Measurements from ENCODE around the gene DYNC1I1. TPM values are rescaled to one million over a fixed set of nuclear protein-coding genes. Genes with fewer than 3 reads are reported as not detected.

The DYNC1I1 gene
- total and polyA plus RNA-seq, 4 donors = 0.28 to 0.67 (median 0.39) TPM

DNA sequence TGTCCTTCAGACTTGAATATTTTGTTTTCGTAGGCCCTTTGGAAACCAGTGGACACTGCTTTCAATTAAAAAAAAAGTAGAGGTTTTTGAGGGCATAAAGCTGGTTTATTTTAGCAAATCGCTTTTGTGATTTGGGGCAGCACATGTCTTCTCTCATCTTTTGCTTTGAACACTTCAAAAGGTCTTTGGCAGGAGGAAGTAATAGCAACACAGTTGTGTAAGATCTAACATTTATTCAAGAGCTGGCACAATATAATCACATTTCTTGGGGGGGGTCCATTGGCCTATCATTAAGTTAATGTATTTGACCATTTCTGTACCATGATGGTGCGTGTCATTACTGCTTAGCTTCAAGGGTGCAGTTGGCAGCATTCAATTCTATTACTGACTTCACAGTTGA, 42.4 kb downstream of the DYNC1I1 start:
- Histone ChIP-seq H3K9ac (ENCODE audit: low read depth in 1 of 2, low read length in 2 of 2) (no peak overlapping the region), H3K9me3 (ENCODE audit: control insufficient read depth in 4 of 4, low read length in 3 of 4) (no peaks in the 10 kb centered on the region), H3K4me3 (ENCODE audit: low read depth in 1 of 3, low read length in 3 of 3) (no peak overlapping the region), H3K27ac (ENCODE audit: low read depth in 1 of 2, low read length in 2 of 2) (no peak overlapping the region), H3K4me1 (ENCODE audit: control insufficient read depth in 4 of 4, insufficient read depth in 4 of 4, low read length in 3 of 4) (no peaks in the 10 kb centered on the region), H3K27me3 (ENCODE audit: control insufficient read depth in 4 of 4, insufficient read depth in 4 of 4, low read length in 3 of 4) (no peaks in the 10 kb centered on the region), H3K36me3 (ENCODE audit: control insufficient read depth in 4 of 4, insufficient read depth in 3 of 4, low read depth in 1 of 4, low read length in 3 of 4) (no peaks in the 10 kb centered on the region)
- DNase-seq (ENCODE audit: low spot score) = no peak
- TF ChIP-seq EGR1 (IDR thresholded peaks at IDR 0.05; ENCODE audit: low read depth in 2 of 2) (no peak), GABPA (IDR thresholded peaks at IDR 0.05 in 1 of 2, conservative IDR thresholded peaks at IDR 0.05 in 1 of 2) (no peak), TAF1 (conservative IDR thresholded peaks at IDR 0.05) (no peak), NR2F2 (IDR thresholded peaks at IDR 0.05) (no peak), RXRA (IDR thresholded peaks at IDR 0.05) (no peak), HNF4G (IDR thresholded peaks at IDR 0.05) (no peak), FOXA2 (IDR thresholded peaks at IDR 0.05) (no peak)
- TF ChIP-seq, protein P1, sequence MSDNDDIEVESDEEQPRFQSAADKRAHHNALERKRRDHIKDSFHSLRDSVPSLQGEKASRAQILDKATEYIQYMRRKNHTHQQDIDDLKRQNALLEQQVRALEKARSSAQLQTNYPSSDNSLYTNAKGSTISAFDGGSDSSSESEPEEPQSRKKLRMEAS (IDR thresholded peaks at IDR 0.05) = no peak
- TF ChIP-seq, protein P2, sequence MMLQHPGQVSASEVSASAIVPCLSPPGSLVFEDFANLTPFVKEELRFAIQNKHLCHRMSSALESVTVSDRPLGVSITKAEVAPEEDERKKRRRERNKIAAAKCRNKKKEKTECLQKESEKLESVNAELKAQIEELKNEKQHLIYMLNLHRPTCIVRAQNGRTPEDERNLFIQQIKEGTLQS (IDR thresholded peaks at IDR 0.05) = no peak
- TF ChIP-seq, protein P3, sequence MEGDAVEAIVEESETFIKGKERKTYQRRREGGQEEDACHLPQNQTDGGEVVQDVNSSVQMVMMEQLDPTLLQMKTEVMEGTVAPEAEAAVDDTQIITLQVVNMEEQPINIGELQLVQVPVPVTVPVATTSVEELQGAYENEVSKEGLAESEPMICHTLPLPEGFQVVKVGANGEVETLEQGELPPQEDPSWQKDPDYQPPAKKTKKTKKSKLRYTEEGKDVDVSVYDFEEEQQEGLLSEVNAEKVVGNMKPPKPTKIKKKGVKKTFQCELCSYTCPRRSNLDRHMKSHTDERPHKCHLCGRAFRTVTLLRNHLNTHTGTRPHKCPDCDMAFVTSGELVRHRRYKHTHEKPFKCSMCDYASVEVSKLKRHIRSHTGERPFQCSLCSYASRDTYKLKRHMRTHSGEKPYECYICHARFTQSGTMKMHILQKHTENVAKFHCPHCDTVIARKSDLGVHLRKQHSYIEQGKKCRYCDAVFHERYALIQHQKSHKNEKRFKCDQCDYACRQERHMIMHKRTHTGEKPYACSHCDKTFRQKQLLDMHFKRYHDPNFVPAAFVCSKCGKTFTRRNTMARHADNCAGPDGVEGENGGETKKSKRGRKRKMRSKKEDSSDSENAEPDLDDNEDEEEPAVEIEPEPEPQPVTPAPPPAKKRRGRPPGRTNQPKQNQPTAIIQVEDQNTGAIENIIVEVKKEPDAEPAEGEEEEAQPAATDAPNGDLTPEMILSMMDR (IDR thresholded peaks at IDR 0.05; ENCODE audit: low read depth, low read length, missing input control) = no peak
- TF ChIP-seq, protein P4, sequence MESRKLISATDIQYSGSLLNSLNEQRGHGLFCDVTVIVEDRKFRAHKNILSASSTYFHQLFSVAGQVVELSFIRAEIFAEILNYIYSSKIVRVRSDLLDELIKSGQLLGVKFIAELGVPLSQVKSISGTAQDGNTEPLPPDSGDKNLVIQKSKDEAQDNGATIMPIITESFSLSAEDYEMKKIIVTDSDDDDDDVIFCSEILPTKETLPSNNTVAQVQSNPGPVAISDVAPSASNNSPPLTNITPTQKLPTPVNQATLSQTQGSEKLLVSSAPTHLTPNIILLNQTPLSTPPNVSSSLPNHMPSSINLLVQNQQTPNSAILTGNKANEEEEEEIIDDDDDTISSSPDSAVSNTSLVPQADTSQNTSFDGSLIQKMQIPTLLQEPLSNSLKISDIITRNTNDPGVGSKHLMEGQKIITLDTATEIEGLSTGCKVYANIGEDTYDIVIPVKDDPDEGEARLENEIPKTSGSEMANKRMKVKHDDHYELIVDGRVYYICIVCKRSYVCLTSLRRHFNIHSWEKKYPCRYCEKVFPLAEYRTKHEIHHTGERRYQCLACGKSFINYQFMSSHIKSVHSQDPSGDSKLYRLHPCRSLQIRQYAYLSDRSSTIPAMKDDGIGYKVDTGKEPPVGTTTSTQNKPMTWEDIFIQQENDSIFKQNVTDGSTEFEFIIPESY (IDR thresholded peaks at IDR 0.05) = no peak
- 86% methylated on average over 3 of the region's 3 CpGs for WGBS

DNA sequence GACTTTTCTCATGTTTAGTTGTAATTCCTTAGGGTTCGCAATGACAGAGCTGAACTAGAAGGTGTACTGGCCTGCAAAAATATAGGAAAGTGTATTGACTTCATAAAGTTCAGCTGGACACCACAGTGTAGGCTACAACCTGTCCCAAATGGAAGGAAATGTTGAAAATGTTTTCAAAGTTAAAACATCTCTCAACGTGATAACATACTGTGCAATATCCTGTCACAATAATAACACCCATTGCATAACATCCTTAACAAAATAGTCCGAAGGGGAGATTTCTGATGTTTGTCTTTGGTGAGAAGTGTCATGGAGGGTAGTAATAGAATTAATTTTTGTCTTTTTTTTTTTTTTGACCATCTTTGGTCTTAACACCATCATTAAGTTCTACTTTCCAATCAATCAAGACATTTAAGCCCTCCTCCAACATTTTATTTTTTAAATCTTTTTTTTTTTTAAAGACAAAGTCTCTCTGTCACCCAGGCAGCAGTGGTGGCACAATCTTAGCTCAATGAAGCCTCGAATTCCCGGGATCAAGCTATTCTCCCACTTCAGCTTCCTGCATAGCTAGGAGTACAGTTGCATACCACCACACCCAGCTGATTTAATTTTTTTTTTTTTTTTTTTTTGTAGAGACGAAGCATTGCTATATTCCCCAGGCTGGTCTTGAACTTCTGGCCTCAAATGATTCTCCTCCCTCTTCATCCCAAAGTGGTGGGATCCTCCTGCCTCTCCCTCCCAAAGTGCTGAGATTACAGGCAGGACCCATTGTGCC, 45.7 kb downstream of the DYNC1I1 start:
- DNase-seq (ENCODE audit: low spot score) = no peak

More for the DNA sequence above, 45.7 kb downstream of the DYNC1I1 start:
- H3K4me3 ChIP-seq (ENCODE audit: low read depth in 1 of 3, low read length in 3 of 3) = no peak overlapping the region
- TF ChIP-seq RAD21 (IDR thresholded peaks at IDR 0.05) (no peak), FOXA1 (IDR thresholded peaks at IDR 0.05) (no peak), YY1 (IDR thresholded peaks at IDR 0.05) (no peak), EGR1 (IDR thresholded peaks at IDR 0.05; ENCODE audit: low read depth in 2 of 2) (no peak), FOXA2 (IDR thresholded peaks at IDR 0.05) (no peak)
- TF ChIP-seq, protein P2 (IDR thresholded peaks at IDR 0.05) = no peak
- H3K9ac ChIP-seq (ENCODE audit: low read depth in 1 of 2, low read length in 2 of 2) = no peak overlapping the region
- H3K36me3 ChIP-seq (ENCODE audit: control insufficient read depth in 4 of 4, insufficient read depth in 3 of 4, low read depth in 1 of 4, low read length in 3 of 4) = no peaks in the 10 kb centered on the region
- H3K27ac ChIP-seq (ENCODE audit: low read depth in 1 of 2, low read length in 2 of 2) = no peak overlapping the region
- WGBS = 75% methylated on average over 6 of the region's 6 CpGs
- H3K27me3 ChIP-seq (ENCODE audit: control insufficient read depth in 4 of 4, insufficient read depth in 4 of 4, low read length in 3 of 4) = no peaks in the 10 kb centered on the region
- H3K4me1 ChIP-seq (ENCODE audit: control insufficient read depth in 4 of 4, insufficient read depth in 4 of 4, low read length in 3 of 4) = no peaks in the 10 kb centered on the region
- H3K9me3 ChIP-seq (ENCODE audit: control insufficient read depth in 4 of 4, low read length in 3 of 4) = no peaks in the 10 kb centered on the region
